Neutrophil (primary cell): Measurements from ENCODE around the gene TFAP2C.

Experiments
- H3K27ac ChIP-seq: fragments of 200-600 bp; sonication (generic); 2 replicates; pipeline ENCODE4 v1.5.1; 2016; ENCODE audit warnings: mild to moderate bottlenecking, moderate library complexity
- H3K27me3 ChIP-seq: fragments of 200-600 bp; sonication (generic); 2 replicates; pipeline ENCODE4 v1.6.0; 2016; ENCODE audit warnings: mild to moderate bottlenecking
- H3K36me3 ChIP-seq: fragments of 200-600 bp; sonication (generic); 2 replicates; pipeline ENCODE4 v1.5.1; 2017
- H3K4me1 ChIP-seq, 2 experiments: fragments of 200-600 bp in 1 of 2; sonication (generic) in 1 of 2; 1 replicate in 1 of 2; 2 replicates in 1 of 2; pipeline versions ENCODE4 v1.5.1 to v1.6.1; 2013 to 2016; ENCODE audit warnings: low read depth in 1 of 2, low read length in 1 of 2, mild to moderate bottlenecking in 1 of 2, moderate library complexity in 1 of 2; ENCODE audit not compliant: control insufficient read depth in 1 of 2, insufficient read depth in 1 of 2
- H3K4me3 ChIP-seq, 2 experiments: fragments of 200-600 bp in 1 of 2; sonication (generic) in 1 of 2; 1 replicate in 1 of 2; 2 replicates in 1 of 2; pipeline ENCODE4 v1.5.1; 2013 to 2016; ENCODE audit warnings: low read depth in 1 of 2, low read length in 1 of 2, mild to moderate bottlenecking in 1 of 2, moderate library complexity in 1 of 2
- H3K9me3 ChIP-seq: fragments of 200-600 bp; sonication (generic); 2 replicates; pipeline ENCODE4 v1.5.1; 2016
- TF ChIP-seq, protein P1 (sequence below): fragments of 200-600 bp; sonication (generic); IDR thresholded peaks from 2 replicates; pipeline ENCODE4 v1.5.1; 2016; ENCODE audit warnings: antibody characterized with exemption

The TFAP2C gene

DNA sequence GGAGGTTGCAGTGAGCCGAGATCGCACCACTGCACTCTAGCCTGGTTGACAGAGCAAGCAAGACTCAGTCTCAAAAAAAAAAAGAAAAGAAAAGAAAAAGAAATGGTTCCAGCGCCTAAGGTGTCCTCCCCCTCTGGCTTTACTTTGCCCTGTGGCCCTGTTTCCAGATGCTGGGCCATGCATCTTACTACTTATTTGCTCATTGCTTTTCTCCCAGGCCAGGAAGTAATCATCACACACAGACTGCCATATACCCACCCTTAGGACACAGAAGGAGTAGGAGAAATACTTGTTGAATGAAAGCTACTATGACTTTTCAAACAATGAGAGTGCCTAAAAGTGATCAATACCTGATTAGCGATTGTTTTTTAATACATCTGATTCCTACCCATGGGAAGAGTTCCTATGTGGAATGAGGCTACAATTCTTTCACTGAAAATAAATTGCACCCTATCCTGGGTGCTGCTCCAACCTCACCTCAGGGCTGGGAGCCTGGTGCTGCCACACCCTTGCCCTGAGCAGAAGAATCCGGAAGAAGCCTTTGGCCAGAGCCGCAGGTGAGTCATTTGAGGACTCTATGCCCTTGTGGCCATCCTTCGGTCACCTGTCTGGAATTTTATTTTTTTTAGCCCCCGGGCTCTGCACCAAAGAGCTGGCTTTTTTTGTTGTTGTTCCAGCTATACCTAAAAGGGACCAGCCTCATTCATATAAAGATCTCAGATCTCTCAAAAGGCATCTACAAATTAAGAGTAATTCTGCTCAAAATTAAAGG is 22.7 kb upstream of the TFAP2C start:
- H3K4me3 ChIP-seq = no peak overlapping the region
- H3K27ac ChIP-seq = no peak overlapping the region
- TF ChIP-seq, protein P1, sequence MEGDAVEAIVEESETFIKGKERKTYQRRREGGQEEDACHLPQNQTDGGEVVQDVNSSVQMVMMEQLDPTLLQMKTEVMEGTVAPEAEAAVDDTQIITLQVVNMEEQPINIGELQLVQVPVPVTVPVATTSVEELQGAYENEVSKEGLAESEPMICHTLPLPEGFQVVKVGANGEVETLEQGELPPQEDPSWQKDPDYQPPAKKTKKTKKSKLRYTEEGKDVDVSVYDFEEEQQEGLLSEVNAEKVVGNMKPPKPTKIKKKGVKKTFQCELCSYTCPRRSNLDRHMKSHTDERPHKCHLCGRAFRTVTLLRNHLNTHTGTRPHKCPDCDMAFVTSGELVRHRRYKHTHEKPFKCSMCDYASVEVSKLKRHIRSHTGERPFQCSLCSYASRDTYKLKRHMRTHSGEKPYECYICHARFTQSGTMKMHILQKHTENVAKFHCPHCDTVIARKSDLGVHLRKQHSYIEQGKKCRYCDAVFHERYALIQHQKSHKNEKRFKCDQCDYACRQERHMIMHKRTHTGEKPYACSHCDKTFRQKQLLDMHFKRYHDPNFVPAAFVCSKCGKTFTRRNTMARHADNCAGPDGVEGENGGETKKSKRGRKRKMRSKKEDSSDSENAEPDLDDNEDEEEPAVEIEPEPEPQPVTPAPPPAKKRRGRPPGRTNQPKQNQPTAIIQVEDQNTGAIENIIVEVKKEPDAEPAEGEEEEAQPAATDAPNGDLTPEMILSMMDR = no peak
- H3K27me3 ChIP-seq = no peaks in the 10 kb centered on the region
- H3K9me3 ChIP-seq = no peaks in the 10 kb centered on the region
- no peaks in the 10 kb centered on the region for H3K4me1 ChIP-seq
- no peaks in the 10 kb centered on the region for H3K36me3 ChIP-seq

DNA sequence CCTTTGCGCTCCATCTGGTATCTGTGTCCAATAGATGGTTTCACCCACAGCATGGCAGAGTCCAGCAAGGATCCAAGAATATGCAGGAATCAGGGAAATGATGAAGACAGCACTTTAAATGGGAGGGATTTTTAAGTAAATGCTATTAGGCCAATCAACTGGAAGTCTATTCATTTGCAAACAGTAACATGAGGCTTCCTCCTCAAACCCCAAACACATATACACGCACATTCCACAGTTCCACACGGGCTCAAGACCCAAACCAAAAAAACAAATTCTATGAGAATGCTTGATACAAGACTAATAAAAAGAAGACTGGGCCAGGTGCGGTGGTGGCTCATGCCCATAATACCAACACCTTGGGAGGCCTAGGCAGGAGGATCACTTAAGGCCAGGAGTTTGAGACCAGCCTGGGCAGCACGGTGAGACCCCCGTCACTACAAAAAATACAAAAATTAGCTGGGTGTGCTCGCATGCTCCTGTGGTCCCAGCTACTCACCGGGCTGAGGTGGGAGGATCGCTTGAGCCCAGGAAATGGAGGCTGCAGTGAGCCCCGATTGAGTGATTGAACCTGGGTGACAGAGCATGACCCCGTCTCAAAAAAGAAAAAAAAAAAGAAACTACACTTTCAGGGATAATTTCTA is 21.9 kb upstream of the TFAP2C start:
- Histone ChIP-seq H3K4me3 (no peak overlapping the region), H3K36me3 (no peaks in the 10 kb centered on the region), H3K4me1 (no peaks in the 10 kb centered on the region), H3K27me3 (no peaks in the 10 kb centered on the region), H3K27ac (no peak overlapping the region), H3K9me3 (no peaks in the 10 kb centered on the region)
- TF ChIP-seq, protein P1 = no peak

DNA sequence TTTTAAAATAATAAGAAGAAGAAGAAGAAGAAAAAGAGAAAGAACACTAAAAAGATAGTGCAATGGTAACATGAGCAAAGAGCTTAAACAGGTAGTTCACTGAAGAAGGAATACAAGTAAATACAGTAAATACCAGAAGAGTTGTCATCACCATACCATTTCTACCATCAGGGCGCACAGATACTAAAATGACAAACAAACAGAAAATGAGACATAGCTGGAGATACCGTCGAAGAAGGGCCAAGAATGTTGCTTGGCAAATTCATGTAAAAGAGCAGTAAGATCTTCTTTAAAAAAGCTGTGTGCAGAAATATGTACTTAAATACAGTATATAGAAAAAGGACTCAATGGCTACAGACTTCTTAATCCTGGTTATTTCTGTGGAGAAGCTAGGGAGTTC is 20.7 kb upstream of the TFAP2C start:
- Histone ChIP-seq H3K9me3 (no peaks in the 10 kb centered on the region), H3K27ac (no peak overlapping the region), H3K4me3 (no peak overlapping the region), H3K36me3 (no peaks in the 10 kb centered on the region), H3K4me1 (no peaks in the 10 kb centered on the region), H3K27me3 (peaks cover 5% of the 10 kb centered on the region)
- TF ChIP-seq, protein P1 = no peak

DNA sequence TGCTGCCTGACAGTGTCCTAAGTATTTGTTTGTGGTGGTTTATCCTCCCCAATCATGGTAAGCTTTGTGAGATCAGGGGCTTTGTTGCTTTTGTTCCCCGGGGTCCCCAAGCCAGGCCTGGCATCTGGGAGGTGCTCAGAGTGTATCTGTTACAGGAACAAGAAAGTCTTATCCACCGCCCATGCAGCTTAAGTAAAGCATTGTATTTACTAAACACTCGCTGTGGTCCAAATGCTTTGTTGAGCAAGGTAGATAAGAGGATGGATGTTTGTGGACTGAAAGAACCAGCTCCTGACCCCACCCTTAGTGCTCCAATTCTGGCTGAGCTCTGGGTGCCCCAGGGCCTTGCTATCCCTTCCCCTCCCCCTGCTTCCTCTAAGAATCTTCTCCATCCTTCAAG is 19.8 kb upstream of the TFAP2C start:
- H3K4me1 ChIP-seq = no peaks in the 10 kb centered on the region
- peaks cover 5% of the 10 kb centered on the region for H3K27me3 ChIP-seq
- no peak overlapping the region for H3K27ac ChIP-seq
- TF ChIP-seq, protein P1 = no peak
- no peak overlapping the region for H3K4me3 ChIP-seq
- no peaks in the 10 kb centered on the region for H3K9me3 ChIP-seq
- no peaks in the 10 kb centered on the region for H3K36me3 ChIP-seq

DNA sequence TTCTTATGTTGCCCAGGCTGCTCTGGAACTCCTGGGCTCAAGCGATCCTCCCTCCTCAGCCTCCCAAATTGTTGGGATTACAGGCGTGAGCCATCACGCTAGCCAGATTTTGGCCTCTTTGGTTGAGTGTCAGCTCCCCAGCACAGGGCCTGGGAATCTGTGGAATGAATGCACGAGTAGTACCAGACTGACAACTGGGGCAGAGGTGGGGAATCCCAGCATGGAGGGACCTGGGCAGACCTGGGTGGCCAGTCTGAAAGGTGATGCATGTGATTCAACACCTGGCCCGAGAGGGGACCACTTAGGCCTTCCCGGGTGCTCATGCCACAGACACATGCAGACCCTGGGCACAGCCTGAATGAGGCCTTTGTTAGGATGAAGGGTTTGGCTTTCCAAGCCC is 19.0 kb upstream of the TFAP2C start:
- TF ChIP-seq, protein P1 = no peak
- H3K27ac ChIP-seq = no peak overlapping the region
- H3K27me3 ChIP-seq = peaks cover 7% of the 10 kb centered on the region
- no peak overlapping the region for H3K4me3 ChIP-seq
- H3K4me1 ChIP-seq = no peaks in the 10 kb centered on the region
- H3K9me3 ChIP-seq = no peaks in the 10 kb centered on the region
- no peaks in the 10 kb centered on the region for H3K36me3 ChIP-seq
